ENCODE measurements around the gene TUBA1C.
A peak's percentile ranks its signal among the peaks of the same experiment; 100 is the strongest.
"Not testable (repeated sequence)": the region's sequence is repeated elsewhere in the genome, so short reads cannot be mapped to it uniquely, and the experiment has no call there.

The TUBA1C gene

GRCh38 chr12:49255456-49255855 lies 9.4 kb upstream of the TUBA1C start:
- DNase-seq (ENCODE audit: low spot score); FAIRE-seq: not testable (repeated sequence)

DNA sequence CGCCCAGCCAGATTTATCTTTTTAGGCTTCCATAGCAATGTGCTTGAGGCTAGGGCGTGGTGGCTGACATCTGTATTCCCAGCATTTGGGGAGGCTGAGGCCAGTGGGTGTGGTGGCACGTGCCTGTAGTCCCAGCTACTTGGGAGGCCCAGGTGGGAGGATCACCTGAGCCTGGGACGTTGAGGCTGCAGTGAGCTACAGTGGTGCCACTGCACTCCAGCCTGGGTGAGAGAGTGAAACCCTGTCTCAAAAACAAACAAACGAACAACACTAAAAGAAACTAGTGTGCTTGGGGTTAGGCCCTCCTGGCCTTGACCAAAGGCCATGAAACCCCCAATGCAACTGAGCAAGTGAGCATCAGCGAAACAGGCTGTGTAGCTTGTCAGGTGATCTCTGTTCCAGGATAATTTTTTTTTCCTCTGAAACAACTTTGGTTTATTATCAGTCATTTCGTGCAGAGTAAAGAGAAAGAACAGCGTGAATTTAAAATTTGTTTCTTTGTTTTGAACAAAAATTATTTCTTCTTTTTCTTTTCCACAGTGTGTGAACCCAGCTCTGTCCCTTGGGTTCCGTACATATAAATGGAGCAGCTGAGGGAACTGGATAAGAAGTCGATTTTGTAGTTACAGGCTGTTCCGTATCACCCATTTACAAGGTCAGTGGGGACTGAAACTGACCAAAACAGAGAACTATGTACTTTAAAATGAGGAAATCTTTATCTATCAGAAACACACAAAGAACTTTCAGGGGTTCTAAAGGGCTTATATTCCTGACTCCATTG lies 8.8 kb upstream of the TUBA1C start:
- FAIRE-seq (no peak), DNase-seq (ENCODE audit: low spot score) (no peak)

- FAIRE-seq; DNase-seq (ENCODE audit: low spot score): not testable (repeated sequence)
Measured at GRCh38 chr12:49257508-49258184, 7.2 kb upstream of the TUBA1C start.

DNA sequence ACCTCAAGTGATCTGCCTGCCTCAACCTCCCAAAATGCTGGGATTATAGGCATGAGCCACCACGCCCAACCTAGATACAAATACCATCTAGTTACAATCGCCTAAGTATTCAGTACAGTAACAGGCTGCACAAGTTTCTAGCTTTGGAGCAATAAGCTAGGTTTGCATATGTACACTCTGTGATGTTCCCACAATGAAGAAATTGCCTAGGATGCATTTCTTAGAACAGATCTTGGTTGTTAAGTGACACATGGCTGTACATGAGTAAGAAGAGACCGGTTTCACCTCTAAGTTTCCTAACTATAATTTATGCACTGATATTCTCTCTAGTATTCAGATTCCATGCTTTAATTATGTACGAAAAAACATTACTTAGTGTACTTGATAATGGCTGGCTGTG lies 5.4 kb upstream of the TUBA1C start:
- DNase-seq (ENCODE audit: low spot score) (no peak), FAIRE-seq (no peak)

DNA sequence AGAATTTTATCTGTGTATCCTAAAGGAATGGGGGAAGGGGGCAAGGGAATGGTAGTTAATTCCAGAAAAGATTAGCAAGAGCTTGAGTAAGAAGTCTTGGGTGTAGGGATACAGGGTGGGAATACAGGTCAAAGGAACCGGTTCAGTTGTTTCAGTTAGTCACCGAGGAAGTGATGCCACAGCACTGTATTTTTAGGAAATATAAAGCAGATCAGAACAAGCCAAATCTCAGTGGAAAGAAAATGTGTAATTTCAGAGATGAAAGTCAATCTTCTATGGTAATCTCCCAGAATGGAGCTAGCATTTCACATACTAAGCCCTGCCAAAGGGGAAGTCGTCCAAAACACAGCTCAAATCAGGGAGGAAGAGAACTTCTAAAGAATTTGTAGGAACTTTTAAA lies 4.7 kb upstream of the TUBA1C start:
- DNase-seq (ENCODE audit: low spot score) (peak; percentile 60), FAIRE-seq (peak; percentile 87)

DNA sequence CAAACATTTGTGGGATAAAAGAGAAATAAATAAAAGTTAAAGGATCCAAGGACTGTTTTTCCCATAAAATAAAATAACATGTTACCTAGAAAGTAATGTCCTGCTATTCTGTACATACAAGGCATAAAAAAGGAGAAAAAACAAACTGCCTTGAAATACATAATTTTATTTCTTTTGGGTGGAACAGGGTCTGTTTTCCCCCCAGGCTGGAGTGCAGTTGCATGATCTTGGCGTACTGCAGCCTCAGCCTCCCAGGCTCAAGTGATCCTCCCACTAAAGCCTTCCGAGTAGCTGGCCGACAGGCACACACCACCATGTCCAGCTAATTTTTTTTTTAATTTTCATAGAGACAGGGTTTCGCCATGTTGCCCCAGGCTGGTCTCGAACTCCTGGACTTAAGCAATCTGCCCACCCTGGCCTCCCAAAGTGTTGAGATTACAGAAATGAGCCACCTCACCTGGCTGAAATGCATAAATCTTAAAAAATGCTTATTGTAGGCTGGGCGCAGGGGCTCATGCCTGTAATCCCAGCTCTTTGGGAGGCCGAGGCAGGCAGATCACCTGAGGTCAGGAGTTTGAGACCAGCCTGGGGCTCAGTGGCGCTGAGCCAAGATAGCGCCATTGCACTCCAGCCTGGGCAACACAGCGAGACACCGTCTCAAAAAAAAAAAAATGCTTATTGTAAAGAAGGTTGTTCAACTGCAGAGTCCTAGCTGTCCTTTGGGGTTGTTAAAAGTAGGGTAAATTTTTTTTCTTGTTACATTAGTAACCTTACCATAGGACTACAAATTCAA lies 4.1 kb upstream of the TUBA1C start:
- no peak for DNase-seq (ENCODE audit: low spot score)
- FAIRE-seq: no peak

GRCh38 chr12:49261721-49262120 lies 3.2 kb upstream of the TUBA1C start:
- FAIRE-seq (no peak), DNase-seq (ENCODE audit: low spot score) (no peak)

- no peak for FAIRE-seq
- no peak for DNase-seq (ENCODE audit: low spot score)
Measured at GRCh38 chr12:49263400-49263763, 1.5 kb upstream of the TUBA1C start.

- no peak for DNase-seq (ENCODE audit: low spot score)
- FAIRE-seq: no peak
Measured at GRCh38 chr12:49264466-49264872, 413 bp upstream of the TUBA1C start.

- DNase-seq (ENCODE audit: low spot score) (peak; percentile 84), FAIRE-seq (peak; percentile 89)
Measured at GRCh38 chr12:49269191-49269590, 4.3 kb downstream of the TUBA1C start.

- FAIRE-seq (no peak), DNase-seq (ENCODE audit: low spot score) (no peak)
Measured at GRCh38 chr12:49272790-49273725, 8.2 kb downstream of the TUBA1C start.

DNA sequence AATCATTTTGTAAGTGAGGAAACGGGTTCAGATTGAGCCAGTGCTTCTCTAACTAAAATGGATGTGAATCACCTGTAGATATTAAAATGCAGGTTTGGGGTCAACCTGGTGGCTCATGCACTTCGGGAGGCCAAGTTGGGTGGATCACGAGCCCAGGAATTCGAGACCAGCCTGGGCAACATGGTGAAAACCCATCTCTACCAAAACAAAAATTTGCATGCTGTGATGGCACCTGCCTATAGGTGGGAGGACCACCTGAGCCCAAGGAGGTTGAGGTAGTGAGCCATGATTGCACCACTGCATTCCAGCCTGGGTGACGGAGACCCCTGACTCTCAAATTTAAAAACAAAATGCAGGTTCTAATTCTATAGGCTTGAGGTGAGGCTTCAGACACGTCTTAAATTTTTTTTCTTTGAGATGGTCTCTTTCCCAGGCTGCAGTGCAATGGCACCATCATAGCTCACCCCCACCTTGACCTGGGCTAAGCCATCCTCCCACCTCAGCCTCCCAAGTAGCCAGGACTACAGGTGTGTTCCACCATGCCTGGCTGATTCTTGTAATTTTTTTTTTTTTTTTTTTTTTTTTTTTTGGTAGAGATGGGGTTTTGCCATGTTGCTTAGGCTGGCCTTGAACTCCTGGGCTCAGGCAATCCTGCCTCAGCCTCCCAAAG lies 9.0 kb downstream of the TUBA1C start:
- FAIRE-seq (no peak), DNase-seq (ENCODE audit: low spot score) (no peak)

GRCh38 chr12:49274396-49275069 lies 9.7 kb downstream of the TUBA1C start:
- DNase-seq (ENCODE audit: low spot score) (peak; percentile 46), FAIRE-seq (no peak)

DNA sequence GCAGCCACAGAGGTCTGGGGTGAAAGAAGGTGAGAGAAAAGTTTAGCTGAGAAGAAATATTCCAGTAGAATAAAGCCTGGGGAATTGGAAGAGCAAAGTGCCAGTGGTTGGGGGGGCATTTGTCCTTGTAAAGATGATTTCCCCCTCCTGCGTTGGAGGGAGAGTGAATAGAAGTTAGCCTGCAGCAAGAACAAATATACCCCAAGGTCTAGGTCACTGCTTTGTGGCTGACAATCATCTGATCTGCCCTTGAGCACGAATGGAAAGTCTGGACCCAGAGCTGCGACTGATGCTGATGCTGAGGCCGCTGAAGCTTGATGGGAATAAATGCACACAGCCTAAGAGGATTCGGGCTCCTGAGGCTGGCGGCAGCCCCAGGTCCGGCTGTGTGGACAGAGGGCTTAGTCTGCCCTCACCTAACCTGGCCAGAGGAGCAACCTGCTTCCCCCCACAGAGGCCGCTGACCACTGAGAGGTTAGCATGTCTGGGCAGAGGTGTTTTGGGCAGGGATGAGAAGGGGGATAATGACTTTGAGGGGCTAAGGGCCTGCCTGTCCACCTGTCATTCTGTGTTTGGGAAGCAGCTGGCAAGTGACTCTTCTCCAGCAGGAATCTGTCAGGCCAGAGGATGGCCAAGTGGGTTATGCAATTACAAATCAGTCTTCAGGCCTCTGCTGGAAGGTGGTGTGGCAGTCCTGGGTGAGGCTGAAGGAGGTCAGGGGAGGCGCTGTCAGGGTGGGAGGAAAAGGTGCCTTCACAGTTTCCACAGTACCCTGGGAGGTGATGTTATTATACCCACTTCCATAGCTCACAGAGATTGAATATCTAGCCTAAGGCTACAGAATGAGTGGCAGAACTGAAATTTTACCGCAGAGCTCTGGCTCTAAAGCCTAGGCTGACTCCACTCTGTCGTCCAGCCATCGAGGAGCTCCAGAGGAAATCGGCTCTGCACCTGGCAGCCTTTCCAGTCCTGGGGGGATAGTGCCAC lies 11.7 kb downstream of the TUBA1C start:
- no peak for FAIRE-seq
- no peak for DNase-seq (ENCODE audit: low spot score)

GRCh38 chr12:49277466-49277865 lies 12.6 kb downstream of the TUBA1C start:
- DNase-seq (ENCODE audit: low spot score) (no peak), FAIRE-seq (no peak)

GRCh38 chr12:49279706-49280159 lies 14.9 kb downstream of the TUBA1C start:
- DNase-seq (ENCODE audit: low spot score) (no peak), FAIRE-seq (no peak)

DNA sequence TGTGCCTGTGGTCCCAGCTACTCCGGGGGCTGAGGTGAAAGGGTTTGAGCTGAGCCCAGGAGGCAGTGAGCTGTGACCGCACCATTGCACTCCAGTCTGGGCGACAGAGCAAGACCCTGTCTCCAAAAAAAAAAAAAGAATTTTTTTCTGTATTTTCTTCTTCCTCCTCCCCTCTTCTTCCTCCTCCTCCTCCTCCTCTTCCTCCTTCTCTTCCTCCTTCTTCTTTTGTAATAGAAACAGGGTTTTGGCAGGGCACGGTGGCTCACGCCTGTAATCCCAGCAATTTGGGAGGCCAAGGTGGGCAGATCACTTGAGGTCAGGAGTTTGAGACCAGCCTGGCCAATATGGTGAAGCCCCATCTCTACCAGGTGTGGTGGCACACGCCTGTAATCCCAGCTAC lies 15.7 kb downstream of the TUBA1C start:
- not testable (repeated sequence) for FAIRE-seq; DNase-seq (ENCODE audit: low spot score)

- no peak for DNase-seq (ENCODE audit: low spot score)
- FAIRE-seq: no peak
Measured at GRCh38 chr12:49282302-49282701, 17.4 kb downstream of the TUBA1C start.

Data from RCC 7860 (cell line).